Activated T-cell treated with anti-CD3 and anti-CD28 coated beads for 48 hours (primary cell): Measurements from ENCODE around the gene TRIM75.
"Not testable (repeated sequence)": the region's sequence is repeated elsewhere in the genome, so short reads cannot be mapped to it uniquely, and the experiment has no call there.

Source experiments
- DNase-seq: peaks from one replicate; pipeline ENCODE4 v3.0.0-alpha.2; 2020; ENCODE audit warnings: low read depth

Gene TRIM75

GRCh38 chr4:165077034-165077578 is 23.4 kb downstream of the TRIM75 start:
- no peak for DNase-seq

DNA sequence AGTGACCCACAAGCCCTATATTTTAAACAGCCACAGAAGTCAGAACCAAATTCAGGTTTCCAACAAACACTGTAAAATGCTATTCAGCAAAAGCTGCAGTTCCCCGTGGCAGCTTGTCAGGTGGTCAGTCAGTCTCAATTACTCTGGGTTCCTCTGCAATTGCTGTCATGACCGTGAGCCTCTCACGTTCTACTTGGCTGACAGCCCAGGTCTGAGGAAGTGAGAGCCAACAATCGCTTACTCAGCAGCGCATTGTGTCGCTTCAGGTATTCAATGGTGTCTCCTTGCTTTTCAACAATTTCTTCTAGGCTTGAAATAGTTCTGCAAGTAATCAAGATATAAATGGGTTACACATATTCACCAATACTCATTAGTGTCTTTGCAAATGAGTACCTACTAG is 25.8 kb downstream of the TRIM75 start:
- DNase-seq: no peak

DNA sequence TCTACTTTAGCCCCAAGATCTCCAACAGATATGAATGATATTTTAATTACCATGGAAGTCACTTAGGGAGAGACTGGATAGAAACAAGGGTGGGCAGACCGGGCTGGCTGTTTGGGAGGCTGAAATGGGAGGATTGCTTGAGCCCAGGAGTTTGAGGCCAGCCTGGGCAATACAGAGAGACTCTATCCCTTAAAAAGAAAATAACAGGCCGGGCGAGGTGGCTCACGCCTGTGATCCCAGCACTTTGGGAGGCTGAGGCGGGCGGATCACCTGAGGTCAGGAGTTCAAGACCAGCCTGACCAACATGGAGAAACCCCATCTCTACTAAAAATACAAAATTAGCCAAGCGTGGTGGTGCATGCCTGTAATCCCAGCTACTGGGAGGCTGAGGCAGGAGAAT is 31.1 kb downstream of the TRIM75 start:
- not testable (repeated sequence) for DNase-seq

DNA sequence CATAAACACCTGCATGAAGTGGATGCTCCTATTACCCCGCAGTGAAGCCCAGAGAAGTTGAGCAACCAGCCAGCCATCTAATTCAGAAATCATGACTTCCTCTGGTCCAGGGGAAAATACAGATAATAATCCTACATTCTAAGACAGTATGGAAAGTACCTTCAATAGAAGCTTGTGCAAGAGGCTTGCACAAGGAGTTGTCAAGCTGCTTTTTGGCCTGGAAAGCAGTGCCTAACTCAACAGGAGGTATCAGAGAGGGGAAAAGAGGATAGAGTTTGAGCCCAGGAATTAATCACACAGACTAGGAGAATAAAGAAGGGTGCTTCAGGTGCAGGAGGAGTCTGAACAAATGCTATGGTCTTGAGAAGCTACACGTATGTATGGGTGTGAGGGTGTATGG is 32.3 kb downstream of the TRIM75 start:
- no peak for DNase-seq

DNA sequence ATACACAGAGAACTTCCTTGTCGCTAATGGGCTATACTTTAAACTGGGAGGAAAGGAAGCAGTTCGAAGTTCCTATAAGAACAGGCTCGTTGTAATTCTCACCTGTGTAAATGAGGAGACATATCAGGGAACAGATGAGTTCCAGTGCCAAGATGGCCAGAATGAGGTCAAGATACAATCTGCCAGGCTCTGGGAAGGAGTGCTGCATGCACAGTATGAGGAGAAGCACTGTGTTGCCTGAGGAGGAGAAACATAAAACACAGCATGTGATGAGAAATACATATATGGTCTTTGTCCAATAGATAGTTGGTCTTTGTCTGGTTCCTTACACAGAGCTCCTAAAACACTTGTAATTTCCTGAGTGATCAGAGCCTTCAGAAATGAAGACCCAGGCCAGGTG is 34.7 kb downstream of the TRIM75 start:
- DNase-seq: no peak

DNA sequence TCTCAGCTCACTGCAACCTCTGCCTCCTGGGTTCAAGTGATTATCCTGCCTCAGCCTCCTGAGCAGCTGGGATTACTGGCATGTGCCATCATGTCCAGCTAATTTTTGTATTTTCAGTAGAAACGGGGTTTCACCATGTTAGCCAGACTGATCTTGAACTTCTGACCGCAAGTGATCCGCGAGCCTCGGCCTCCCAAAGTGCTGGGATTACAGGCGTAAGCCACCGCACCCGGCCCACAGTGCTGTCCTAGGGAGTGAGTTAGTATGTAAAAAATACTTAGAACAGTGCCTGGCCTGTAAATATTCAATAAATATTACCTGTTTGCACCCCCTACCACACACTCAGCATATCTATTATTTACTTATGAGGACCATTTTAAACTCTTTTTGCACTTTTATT is 38.5 kb downstream of the TRIM75 start:
- not testable (repeated sequence) for DNase-seq

GRCh38 chr4:165094873-165095272 is 41.2 kb downstream of the TRIM75 start:
- no peak for DNase-seq

GRCh38 chr4:165095291-165095690 is 41.6 kb downstream of the TRIM75 start:
- DNase-seq: no peak

DNA sequence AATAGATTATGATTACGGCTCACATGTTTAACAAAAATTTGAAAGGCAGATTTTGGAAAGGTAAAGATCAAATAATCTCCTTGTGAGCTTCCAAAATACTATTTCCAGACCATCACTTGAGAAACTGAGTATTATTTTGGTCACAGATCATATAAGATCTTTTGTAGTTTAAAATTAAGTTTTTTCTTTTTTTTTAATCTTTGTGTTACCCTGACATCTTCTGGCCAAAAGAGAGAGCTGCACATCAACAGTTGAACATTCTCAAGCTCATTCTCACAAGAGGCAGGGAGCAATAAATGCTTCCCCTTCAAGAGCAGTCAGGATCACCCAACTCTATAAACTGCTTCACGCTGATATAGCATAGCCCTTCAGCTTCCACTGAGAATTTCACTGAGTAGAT is 43.1 kb downstream of the TRIM75 start:
- no peak for DNase-seq

DNA sequence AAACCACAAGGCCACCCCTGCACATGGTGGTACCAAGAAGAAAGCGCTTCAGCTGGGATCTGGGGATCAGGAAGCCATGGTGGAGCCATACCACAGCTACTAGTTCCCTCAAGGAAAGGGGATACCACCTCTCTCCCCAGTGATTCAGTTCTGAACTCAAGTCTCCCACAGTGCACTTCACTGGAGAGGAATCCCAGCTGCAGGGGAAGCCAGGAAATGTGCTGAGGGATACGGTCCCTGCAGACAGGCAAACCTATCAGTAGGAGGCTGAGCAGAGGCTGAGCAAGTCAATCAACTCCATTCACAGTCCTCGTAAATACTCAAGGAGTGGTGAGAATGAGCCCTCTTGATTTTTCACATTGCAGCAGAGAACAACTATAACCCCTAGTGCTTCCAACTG is 48.0 kb downstream of the TRIM75 start:
- DNase-seq: no peak

GRCh38 chr4:165106518-165106917 is 52.9 kb downstream of the TRIM75 start:
- no peak for DNase-seq
